HepG2 (cell line): Measurements from ENCODE around the gene GDF11. TPM values are rescaled to one million over a fixed set of nuclear protein-coding genes. Genes with fewer than 3 reads are reported as not detected.

ENCODE experiments used
- ATAC-seq: fragments of 200-7000 bp; cut with Tn5 transposase; 3 replicates; pipeline ENCODE4 v1.9.1; 2020; ENCODE audit warnings: mild to moderate bottlenecking, moderate library complexity
- BruUV-seq: library from RNA; stranded (reverse); fragments of 400-500 nt; replicated peaks from 2 replicates; lab custom pipeline; 2021; lab: Mats Ljungman, UMichigan
- CTCF ChIA-PET: fragments of 300-600 bp; formaldehyde crosslinking; extraction: SDS; loops from one replicate; lab custom pipeline; 2021; ENCODE audit warnings: low total read pairs, inconsistent platforms, low intra/inter-chr PET ratio; lab: Yijun Ruan, JAX
- POLR2A ChIA-PET: fragments of 350-600 bp; sonication (Branson Sonifier 250); formaldehyde crosslinking; loops from one replicate; lab custom pipeline; 2020; ENCODE audit warnings: antibody characterized with exemption, inconsistent platforms; lab: Yijun Ruan, JAX
- DNase-seq: peaks from one replicate; pipeline ENCODE4 v3.0.0-alpha.2; 2015; ENCODE audit warnings: low spot score
- FAIRE-seq: peaks from 3 replicates; lab custom pipeline; 2011; peaks lifted over from hg19 to GRCh38; lab: Jason Lieb, UNC
- H2AFZ ChIP-seq: one replicate; pipeline ENCODE4 v1.6.1; 2011; ENCODE audit warnings: low read length, inconsistent platforms
- H3K27ac ChIP-seq: fragments of 300-600 bp; 3 replicates; pipeline ENCODE4 v1.8.0; 2011; ENCODE audit warnings: mixed run types, mild to moderate bottlenecking, mixed read lengths, low read length, inconsistent platforms; ENCODE audit not compliant: insufficient read depth; ENCODE audit errors: extremely low read length
- H3K27me3 ChIP-seq, 2 experiments: fragments of 200-600 bp in 1 of 2; 2 replicates in 1 of 2; 3 replicates in 1 of 2; pipeline versions ENCODE4 v1.6.0 to v1.8.0; 2011; ENCODE audit warnings: low read length in 2 of 2, mild to moderate bottlenecking in 2 of 2, moderate library complexity in 2 of 2, inconsistent platforms in 1 of 2; ENCODE audit not compliant: insufficient read depth in 2 of 2, control insufficient read depth in 1 of 2
- H3K36me3 ChIP-seq, 2 experiments: fragments of 200-600 bp in 1 of 2; replicated peaks in 1 of 2; 2 replicates in 1 of 2; 3 replicates in 1 of 2; pipeline versions ENCODE4 v1.5.1 to v1.8.0; 2011; ENCODE audit warnings: low read length in 2 of 2, inconsistent platforms in 1 of 2; ENCODE audit not compliant: insufficient read depth in 2 of 2, control insufficient read depth in 1 of 2
- H3K4me1 ChIP-seq: 2 replicates; pipeline ENCODE4 v1.5.1; 2012; ENCODE audit warnings: low read length, inconsistent platforms; ENCODE audit not compliant: insufficient read depth
- H3K4me2 ChIP-seq: 2 replicates; pipeline ENCODE4 v1.6.0; 2011; ENCODE audit warnings: low read depth, low read length, inconsistent platforms
- H3K4me3 ChIP-seq, 3 experiments: fragments of 200-600 bp in 1 of 3; sonication (generic), shearing (Covaris generic) in 1 of 3; replicated peaks in 1 of 3; 2 replicates each; pipeline ENCODE4 v1.5.1; 2011 to 2016; ENCODE audit warnings: low read length in 3 of 3, inconsistent platforms in 2 of 3, low read depth in 2 of 3, mild to moderate bottlenecking in 2 of 3, control low read depth in 1 of 3, mixed read lengths in 1 of 3; ENCODE audit not compliant: insufficient read depth in 1 of 3
- H3K79me2 ChIP-seq: one replicate; pipeline ENCODE4 v1.6.1; 2011; ENCODE audit warnings: low read length, inconsistent platforms; ENCODE audit not compliant: insufficient read depth
- H3K9ac ChIP-seq: 2 replicates; pipeline ENCODE4 v1.6.0; 2011; ENCODE audit warnings: mild to moderate bottlenecking, low read depth, low read length, inconsistent platforms; ENCODE audit not compliant: insufficient read depth
- H3K9me3 ChIP-seq: 2 replicates; pipeline ENCODE4 v1.5.1; 2012; ENCODE audit warnings: mild to moderate bottlenecking, low read length
- H4K20me1 ChIP-seq: 2 replicates; pipeline ENCODE4 v1.6.0; 2011; ENCODE audit warnings: inconsistent platforms, mild to moderate bottlenecking, low read length, moderate library complexity; ENCODE audit not compliant: insufficient read depth
- AGO2 ChIP-seq: fragments of 200-400 bp; formaldehyde crosslinking; optimal IDR thresholded peaks from 2 replicates; pipeline ENCODE3; 2017; ENCODE audit warnings: mild to moderate bottlenecking, low read depth, low read length, moderate library complexity
- ATF3 ChIP-seq: sonication (generic); formaldehyde crosslinking; IDR thresholded peaks from 2 replicates; pipeline ENCODE4 v1.4.0; 2020; ENCODE audit warnings: missing genetic modification reagents
- CHCHD3 ChIP-seq: sonication (generic); formaldehyde crosslinking; IDR thresholded peaks from 2 replicates; pipeline ENCODE4 v1.8.0; 2022; ENCODE audit warnings: mild to moderate bottlenecking, missing genetic modification reagents, moderate library complexity
- CHD4 ChIP-seq: fragments of 200-600 bp; sonication (generic); IDR thresholded peaks from 2 replicates; pipeline ENCODE4 v1.7.0; 2017; ENCODE audit warnings: mild to moderate bottlenecking, low read length, borderline replicate concordance
- CREM ChIP-seq, 2 experiments: sonication (generic) in 1 of 2; formaldehyde crosslinking in 1 of 2; IDR thresholded peaks; 2 replicates each; pipeline versions ENCODE4 v1.4.0 to v1.6.1; 2016 to 2020; ENCODE audit warnings: antibody characterized with exemption in 1 of 2, mild to moderate bottlenecking in 1 of 2, missing genetic modification reagents in 1 of 2
- GTF2F1 ChIP-seq: fragments of 150-350 bp; IDR thresholded peaks from 2 replicates; pipeline ENCODE4 v1.6.1; 2014; ENCODE audit warnings: low read length
- KDM3A ChIP-seq: IDR thresholded peaks from 2 replicates; pipeline ENCODE4 v1.6.1; 2018; ENCODE audit warnings: low read depth, missing compliant biosample characterization
- MED1 ChIP-seq: sonication (generic); formaldehyde crosslinking; IDR thresholded peaks from 2 replicates; pipeline ENCODE4 v1.4.0; 2020; ENCODE audit warnings: missing genetic modification reagents
- MYPOP ChIP-seq: sonication (generic); formaldehyde crosslinking; IDR thresholded peaks from 2 replicates; pipeline ENCODE4 v1.8.1; 2023; ENCODE audit warnings: mild to moderate bottlenecking, moderate library complexity, missing genetic modification reagents
- PLRG1 ChIP-seq: fragments of 450-650 bp; conservative IDR thresholded peaks from 2 replicates; pipeline ENCODE4 v1.6.1; 2016
- TOPORS ChIP-seq: sonication (generic); formaldehyde crosslinking; IDR thresholded peaks from 2 replicates; pipeline ENCODE4 v1.8.0; 2023; ENCODE audit warnings: mild to moderate bottlenecking, missing genetic modification reagents
- ZNF383 ChIP-seq: sonication (generic); formaldehyde crosslinking; IDR thresholded peaks from 2 replicates; pipeline ENCODE4 v1.4.0; 2020; ENCODE audit warnings: missing genetic modification reagents, mild to moderate bottlenecking, borderline replicate concordance
- ZNF660 ChIP-seq: sonication (generic); formaldehyde crosslinking; IDR thresholded peaks from 2 replicates; pipeline ENCODE4 v1.5.1; 2020; ENCODE audit warnings: mild to moderate bottlenecking, low read depth, missing genetic modification reagents, borderline replicate concordance
- WGBS: methylation state at CpG from one replicate; pipeline ENCODE4 v1.1.6; 2017; ENCODE audit warnings: low lambda C conversion rate; 5-methylcytosine and 5-hydroxymethylcytosine counted together
- in situ Hi-C: cut with HindIII; loops from 2 replicates; pipeline ENCODE4 v1.10.0; 2017; ENCODE audit warnings: low pct_unique_long_range_greater_than_20kb; ENCODE audit not compliant: extremely low pct_ligation_motif_present
- intact Hi-C: fragments of 100-400 bp; cut with micrococcal nuclease; formaldehyde crosslinking; loops from one replicate; pipeline ENCODE4 v1.10.0; 2022; ENCODE audit not compliant: unreplicated experiment
- polyA plus RNA-seq, 8 experiments: library from polyadenylated mRNA; depleted of rRNA in 3 of 8; stranded (reverse) in 7 of 8; unstranded in 1 of 8; fragments of >200 nt; fragmentation: Illumina TruSeq in 4 of 8; extraction: Trizol in 4 of 8; gene quantifications; 2 replicates each; pipeline versions ENCODE4 v1.2.1 to v1.2.3, GENCODE V29; 2011 to 2016; ENCODE audit warnings: low read depth in 4 of 8, missing spikeins in 1 of 8, mixed read lengths in 1 of 8; ENCODE audit not compliant: insufficient read depth in 1 of 8
- total RNA-seq, 5 experiments: library from RNA; depleted of rRNA; stranded (reverse); fragments of >200 nt; fragmentation: Illumina TruSeq; extraction: Trizol; gene quantifications; 2 replicates each; pipeline ENCODE4 v1.2.3, GENCODE V29; 2016; ENCODE audit warnings: low read depth in 1 of 5
- TF ChIP-seq, protein P1 (sequence below): sonication (generic); formaldehyde crosslinking; IDR thresholded peaks from 2 replicates; pipeline ENCODE4 v1.9.0; 2021; ENCODE audit warnings: missing genetic modification reagents, mild to moderate bottlenecking, borderline replicate concordance
- TF ChIP-seq, protein P2 (sequence below): sonication (generic); formaldehyde crosslinking; IDR thresholded peaks from 2 replicates; pipeline ENCODE4 v1.4.0; 2020; ENCODE audit warnings: missing genetic modification reagents, mild to moderate bottlenecking, borderline replicate concordance

The GDF11 gene
- total and polyA plus RNA-seq, 2 of the 13 experiments (the other 11 are each of a cell fraction or from before 2014, with no cell fraction given): 0.63 to 1.5 TPM

- TF ChIP-seq CHD4 (no peak), CHCHD3 (no peak), ATF3 (no peak)
Measured at GRCh38 chr12:55765736-55766290, 22.9 kb downstream of the GDF11 start (continued).

- H3K4me2 ChIP-seq: no peak overlapping the region
- H3K27me3 ChIP-seq: no peaks in the 10 kb centered on the region
- ATAC-seq: no peak
- peaks cover 12 to 63% of the 10 kb centered on the region in 2 experiments for H3K36me3 ChIP-seq
- H4K20me1 ChIP-seq: no peaks in the 10 kb centered on the region
- ChIA-PET POLR2A (no interaction called here), CTCF (no interaction called here)
- H3K27ac ChIP-seq: no peak overlapping the region
- TF ChIP-seq MYPOP (CRISPR knock-in tag) (no peak), TOPORS (CRISPR knock-in tag) (no peak), ZNF383 (CRISPR knock-in tag) (no peak), CREM (IDR thresholded peaks at IDR 0.05) (no peak), CREM (CRISPR knock-in tag; IDR thresholded peaks at IDR 0.05) (no peak), PLRG1 (no peak), KDM3A (CRISPR knock-in tag) (no peak), ZNF660 (no peak), AGO2 (no peak), MED1 (CRISPR knock-in tag) (no peak), GTF2F1 (no peak)
- TF ChIP-seq, protein P1, sequence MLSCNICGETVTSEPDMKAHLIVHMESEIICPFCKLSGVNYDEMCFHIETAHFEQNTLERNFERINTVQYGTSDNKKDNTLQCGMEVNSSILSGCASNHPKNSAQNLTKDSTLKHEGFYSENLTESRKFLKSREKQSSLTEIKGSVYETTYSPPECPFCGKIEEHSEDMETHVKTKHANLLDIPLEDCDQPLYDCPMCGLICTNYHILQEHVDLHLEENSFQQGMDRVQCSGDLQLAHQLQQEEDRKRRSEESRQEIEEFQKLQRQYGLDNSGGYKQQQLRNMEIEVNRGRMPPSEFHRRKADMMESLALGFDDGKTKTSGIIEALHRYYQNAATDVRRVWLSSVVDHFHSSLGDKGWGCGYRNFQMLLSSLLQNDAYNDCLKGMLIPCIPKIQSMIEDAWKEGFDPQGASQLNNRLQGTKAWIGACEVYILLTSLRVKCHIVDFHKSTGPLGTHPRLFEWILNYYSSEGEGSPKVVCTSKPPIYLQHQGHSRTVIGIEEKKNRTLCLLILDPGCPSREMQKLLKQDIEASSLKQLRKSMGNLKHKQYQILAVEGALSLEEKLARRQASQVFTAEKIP: no peak
- TF ChIP-seq, protein P2, sequence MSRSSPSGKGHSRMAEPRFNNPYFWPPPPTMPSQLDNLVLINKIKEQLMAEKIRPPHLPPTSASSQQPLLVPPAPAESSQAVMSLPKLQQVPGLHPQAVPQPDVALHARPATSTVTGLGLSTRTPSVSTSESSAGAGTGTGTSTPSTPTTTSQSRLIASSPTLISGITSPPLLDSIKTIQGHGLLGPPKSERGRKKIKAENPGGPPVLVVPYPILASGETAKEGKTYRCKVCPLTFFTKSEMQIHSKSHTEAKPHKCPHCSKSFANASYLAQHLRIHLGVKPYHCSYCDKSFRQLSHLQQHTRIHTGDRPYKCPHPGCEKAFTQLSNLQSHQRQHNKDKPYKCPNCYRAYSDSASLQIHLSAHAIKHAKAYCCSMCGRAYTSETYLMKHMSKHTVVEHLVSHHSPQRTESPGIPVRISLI (CRISPR knock-in tag): no peak
- intact Hi-C loops: no loop called here
- no peak for FAIRE-seq
- no peak overlapping the region for H3K4me3 ChIP-seq
- no peaks in the 10 kb centered on the region for H3K79me2 ChIP-seq
- H3K9me3 ChIP-seq: no peaks in the 10 kb centered on the region
- no peak overlapping the region for H2AFZ ChIP-seq
- WGBS: 96% methylated on average over 4 of the region's 4 CpGs
- no TSS peak for BruUV-seq
- H3K9ac ChIP-seq: no peak overlapping the region
- in situ Hi-C loops: no loop called here
- no peaks in the 10 kb centered on the region for H3K4me1 ChIP-seq
- no peak for DNase-seq
Measured at GRCh38 chr12:55767156-55767555, 24.2 kb downstream of the GDF11 start.
